ENCODE data around the gene MRPL22. TPM values are rescaled to one million over a fixed set of nuclear protein-coding genes. Genes with fewer than 3 reads are reported as not detected.

The MRPL22 gene
- polyA plus RNA-seq, 3 donors = 11.6 to 66.1 (median 56.7) TPM

DNA sequence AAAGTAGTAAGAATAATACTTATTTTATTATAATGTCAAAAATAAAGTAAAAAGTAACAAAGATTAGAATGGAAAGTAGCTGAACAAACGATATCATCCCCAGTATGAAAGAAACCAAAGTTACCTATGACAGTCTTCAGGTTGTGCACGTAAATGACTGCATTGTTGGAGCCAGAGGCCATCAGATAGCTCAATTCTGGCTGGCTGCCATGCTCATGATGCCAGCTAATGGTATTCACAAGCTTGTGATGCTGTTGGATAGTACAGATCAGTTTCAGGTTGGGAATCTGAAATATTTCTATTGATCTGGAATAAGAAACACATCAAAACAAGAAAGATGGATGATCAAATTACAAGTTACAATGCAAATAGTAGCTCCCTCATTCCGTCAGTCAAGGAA lies 24.0 kb upstream of the MRPL22 start:
- no peaks in the 10 kb centered on the region for H4K20me1 ChIP-seq (ENCODE audit: insufficient read depth, low read length)
- H3K27me3 ChIP-seq (ENCODE audit: control insufficient read depth in 2 of 2, insufficient read depth in 2 of 2, low read length in 2 of 2) = no peaks in the 10 kb centered on the region
- 100% methylated on average over 1 of the region's 3 CpGs for WGBS (ENCODE audit: insufficient coverage)
- H3K4me2 ChIP-seq (replicated peaks; ENCODE audit: extremely low read depth, low read length, poor library complexity, severe bottlenecking) = no peak overlapping the region
- H3K36me3 Mint-ChIP-seq = peaks cover 58 to 66% of the 10 kb centered on the region in 2 donors
- TF ChIP-seq, protein P1, sequence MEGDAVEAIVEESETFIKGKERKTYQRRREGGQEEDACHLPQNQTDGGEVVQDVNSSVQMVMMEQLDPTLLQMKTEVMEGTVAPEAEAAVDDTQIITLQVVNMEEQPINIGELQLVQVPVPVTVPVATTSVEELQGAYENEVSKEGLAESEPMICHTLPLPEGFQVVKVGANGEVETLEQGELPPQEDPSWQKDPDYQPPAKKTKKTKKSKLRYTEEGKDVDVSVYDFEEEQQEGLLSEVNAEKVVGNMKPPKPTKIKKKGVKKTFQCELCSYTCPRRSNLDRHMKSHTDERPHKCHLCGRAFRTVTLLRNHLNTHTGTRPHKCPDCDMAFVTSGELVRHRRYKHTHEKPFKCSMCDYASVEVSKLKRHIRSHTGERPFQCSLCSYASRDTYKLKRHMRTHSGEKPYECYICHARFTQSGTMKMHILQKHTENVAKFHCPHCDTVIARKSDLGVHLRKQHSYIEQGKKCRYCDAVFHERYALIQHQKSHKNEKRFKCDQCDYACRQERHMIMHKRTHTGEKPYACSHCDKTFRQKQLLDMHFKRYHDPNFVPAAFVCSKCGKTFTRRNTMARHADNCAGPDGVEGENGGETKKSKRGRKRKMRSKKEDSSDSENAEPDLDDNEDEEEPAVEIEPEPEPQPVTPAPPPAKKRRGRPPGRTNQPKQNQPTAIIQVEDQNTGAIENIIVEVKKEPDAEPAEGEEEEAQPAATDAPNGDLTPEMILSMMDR (IDR thresholded peaks at IDR 0.05) = no peak
- no peaks in the 10 kb centered on the region for H3K79me2 ChIP-seq (ENCODE audit: insufficient read depth, low read length)
- peaks cover 59 to 87% of the 10 kb centered on the region in 2 donors for H3K36me3 ChIP-seq (replicated peaks in 1 of 2; ENCODE audit: control insufficient read depth in 1 of 2, insufficient read depth in 2 of 2, low read length in 2 of 2)
- no peaks in the 10 kb centered on the region for H3K9me3 ChIP-seq (replicated peaks in 1 of 2; ENCODE audit: control insufficient read depth in 1 of 2, insufficient read depth in 1 of 2, low read length in 2 of 2)
- H3K4me1 ChIP-seq (ENCODE audit: control insufficient read depth in 1 of 2, insufficient read depth in 2 of 2, low read length in 2 of 2) = no peaks in the 10 kb centered on the region
- H3K27ac Mint-ChIP-seq = no peak overlapping the region
- H3K27ac ChIP-seq (ENCODE audit: low read depth in 1 of 2, low read length in 2 of 2) = no peak overlapping the region
- H3K4me1 Mint-ChIP-seq = no peaks in the 10 kb centered on the region
- DNase-seq = no peak
- H3K4me3 ChIP-seq (replicated peaks in 1 of 3; ENCODE audit: low read depth in 2 of 3, low read length in 3 of 3) = no peak overlapping the region
- intact Hi-C loops (cut with micrococcal nuclease) = no loop called here
- H3K4me3 Mint-ChIP-seq = no peak overlapping the region
- peaks cover 0 to 3% (median 0%) of the 10 kb centered on the region in 7 donors for H3K9me3 Mint-ChIP-seq
- no peaks in the 10 kb centered on the region for H3K27me3 Mint-ChIP-seq (ENCODE audit: low read depth in 3 of 3)
- H2AFZ ChIP-seq (ENCODE audit: insufficient read depth, low read depth, low read length, poor library complexity, severe bottlenecking) = no peak overlapping the region
- H3K9ac ChIP-seq (ENCODE audit: insufficient read depth, low read length, poor library complexity, severe bottlenecking) = no peak overlapping the region

DNA sequence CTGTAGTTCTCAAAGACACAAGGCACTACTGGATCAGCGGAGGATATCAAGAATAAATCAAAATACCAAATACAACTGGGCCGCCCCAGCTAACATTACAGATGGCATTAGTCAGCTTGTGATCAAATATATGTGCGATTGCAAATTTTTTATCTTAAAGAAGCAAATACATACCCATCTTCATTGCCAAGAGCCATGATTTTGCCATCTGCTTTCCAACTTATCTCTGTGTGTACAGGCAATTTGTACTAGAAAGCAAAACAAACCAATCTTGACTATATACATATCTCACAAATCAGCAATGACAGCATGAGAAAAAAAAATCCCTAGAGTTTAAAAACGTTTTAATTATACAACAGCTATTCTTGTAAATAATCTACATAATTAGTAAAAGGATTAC lies 23.1 kb upstream of the MRPL22 start:
- H3K4me1 Mint-ChIP-seq = no peaks in the 10 kb centered on the region
- Histone ChIP-seq H3K4me3 (replicated peaks in 1 of 3; ENCODE audit: low read depth in 2 of 3, low read length in 3 of 3) (no peak overlapping the region), H3K36me3 (replicated peaks in 1 of 2; ENCODE audit: control insufficient read depth in 1 of 2, insufficient read depth in 2 of 2, low read length in 2 of 2) (peaks cover 55 to 80% of the 10 kb centered on the region in 2 donors), H3K9me3 (replicated peaks in 1 of 2; ENCODE audit: control insufficient read depth in 1 of 2, insufficient read depth in 1 of 2, low read length in 2 of 2) (no peaks in the 10 kb centered on the region), H3K27me3 (ENCODE audit: control insufficient read depth in 2 of 2, insufficient read depth in 2 of 2, low read length in 2 of 2) (no peaks in the 10 kb centered on the region), H2AFZ (ENCODE audit: insufficient read depth, low read depth, low read length, poor library complexity, severe bottlenecking) (no peak overlapping the region), H3K27ac (ENCODE audit: low read depth in 1 of 2, low read length in 2 of 2) (no peak overlapping the region), H3K4me1 (ENCODE audit: control insufficient read depth in 1 of 2, insufficient read depth in 2 of 2, low read length in 2 of 2) (no peaks in the 10 kb centered on the region), H3K79me2 (ENCODE audit: insufficient read depth, low read length) (no peaks in the 10 kb centered on the region), H3K9ac (ENCODE audit: insufficient read depth, low read length, poor library complexity, severe bottlenecking) (no peak overlapping the region), H3K4me2 (replicated peaks; ENCODE audit: extremely low read depth, low read length, poor library complexity, severe bottlenecking) (no peak overlapping the region), H4K20me1 (ENCODE audit: insufficient read depth, low read length) (no peaks in the 10 kb centered on the region)
- H3K9me3 Mint-ChIP-seq = peaks cover 0 to 3% (median 0%) of the 10 kb centered on the region in 7 donors
- no peak overlapping the region for H3K4me3 Mint-ChIP-seq
- H3K27me3 Mint-ChIP-seq (ENCODE audit: low read depth in 3 of 3) = no peaks in the 10 kb centered on the region
- DNase-seq = no peak
- H3K27ac Mint-ChIP-seq = no peak overlapping the region
- TF ChIP-seq, protein P1 (IDR thresholded peaks at IDR 0.05) = no peak
- WGBS (ENCODE audit: insufficient coverage) = 100% methylated on average over 2 of the region's 4 CpGs
- intact Hi-C loops (cut with micrococcal nuclease) = no loop called here
- peaks cover 49 to 59% of the 10 kb centered on the region in 2 donors for H3K36me3 Mint-ChIP-seq
